Pancreas (tissue), 10 donors: ENCODE data around the gene FIGLA. TPM values are rescaled to one million over a fixed set of nuclear protein-coding genes. Genes with fewer than 3 reads are reported as not detected.

Source experiments
- ATAC-seq, 4 donors: fragments of 200-7000 bp; cut with Tn5 transposase; one replicate each; pipeline versions ENCODE4 v1.8.0 to v1.9.1; 2020; ENCODE audit warnings: mild to moderate bottlenecking in 4 of 4, moderate library complexity in 4 of 4
- DNase-seq, 6 donors: peaks; one replicate each; pipeline ENCODE4 v3.0.0-alpha.2; 2020
- FAIRE-seq: peaks from 2 replicates; lab custom pipeline; 2012; peaks lifted over from hg19 to GRCh38; lab: Jason Lieb, UNC
- H3K27ac ChIP-seq, 4 donors: fragments of 200-600 bp; sonication (generic); 1 replicate in 3 of 4; 2 replicates in 1 of 4; pipeline versions ENCODE4 v1.5.0 to v1.8.0; 2020
- H3K27me3 ChIP-seq, 4 donors: fragments of 200-600 bp; one replicate each; pipeline ENCODE4 v1.8.0; 2021
- H3K36me3 ChIP-seq, 3 donors: fragments of 200-600 bp; sonication (generic) in 1 of 3; one replicate each; pipeline versions ENCODE4 v1.5.0 to v1.8.0; 2020 to 2021
- H3K4me1 ChIP-seq, 3 donors: fragments of 200-600 bp; one replicate each; pipeline ENCODE4 v1.8.0; 2021
- H3K4me3 ChIP-seq, 4 donors: fragments of 200-600 bp; sonication (generic) in 2 of 4; one replicate each; pipeline versions ENCODE4 v1.5.0 to v1.8.0; 2020 to 2021
- H3K9me3 ChIP-seq, 4 donors: fragments of 200-600 bp; one replicate each; pipeline ENCODE4 v1.8.0; 2021
- CTCF ChIP-seq, 4 donors: fragments of 200-600 bp; sonication (generic) in 3 of 4; IDR thresholded peaks; one replicate each; pipeline versions ENCODE4 v1.5.0 to v1.8.0; 2021; ENCODE audit warnings: antibody characterized with exemption in 4 of 4
- WGBS, 2 donors: extraction: QIAGEN DNeasy Blood & Tissue Kit; methylation state at CpG; one replicate each; pipeline ENCODE4 v1.1.7; 2013; 5-methylcytosine and 5-hydroxymethylcytosine counted together
- intact Hi-C, 3 donors: fragments of 100-400 bp; cut with DNase I; formaldehyde crosslinking; loops; one replicate each; pipeline versions ENCODE4 v1.11.1 to v1.14.2; 2022
- polyA plus RNA-seq, 2 donors: library from polyadenylated mRNA; stranded (reverse); fragments of 200-250 nt; gene quantifications; one replicate each; pipeline ENCODE4 v1.2.3, GENCODE V29; 2013
- total RNA-seq, 6 donors: library from RNA; stranded (reverse); fragmentation: NEBNext Ultra II Directional in 4 of 6; extraction: Animal tissue kit (Norgen Biotek cat#: 25700) in 4 of 6; gene quantifications; one replicate each; pipeline versions ENCODE4 v1.2.1 to v1.2.4, GENCODE V29; 2021 to 2023
- donor health status: healthy with polysubstance abuse.
- donor health status: DM: no; HTN: no; CAD: no; lungs with moderate emphysema.
- donor health status: DM: no; HTN: no; CAD: no.
- donor health status: control.
- donor health status: control.
- donor health status: Bipolar disorder and iron deficiency.
- donor health status: DM: yes; HTN: yes; CAD: no.
- donor health status: DM: no; HTN: no; CAD: no.
- donor health status: DM: no; HTN: no; CAD: no.
- donor health status: DM: yes; HTN: yes; CAD: no.

The FIGLA gene
- total and polyA plus RNA-seq, 8 donors = 0.83 to 1.1 TPM; not detected in 6

GRCh38 chr2:70759446-70759845 is 31.0 kb downstream of the FIGLA start:
- Histone ChIP-seq H3K4me3 (no peak overlapping the region), H3K36me3 (no peaks in the 10 kb centered on the region), H3K4me1 (no peaks in the 10 kb centered on the region), H3K27ac (no peak overlapping the region), H3K27me3 (no peaks in the 10 kb centered on the region), H3K9me3 (no peaks in the 10 kb centered on the region)
- TF ChIP-seq CTCF (IDR thresholded peaks at IDR 0.05) = no peak
- 74 to 77% methylated on average over 1 of the region's 1 CpG for WGBS, 2 donors
- intact Hi-C loops = no loop called here
- no peak for ATAC-seq
- DNase-seq = no peak
- FAIRE-seq = no peak

GRCh38 chr2:70757966-70758365 is 32.5 kb downstream of the FIGLA start:
- Histone ChIP-seq H3K4me1 (no peaks in the 10 kb centered on the region), H3K36me3 (no peaks in the 10 kb centered on the region), H3K27me3 (no peaks in the 10 kb centered on the region), H3K27ac (no peak overlapping the region), H3K9me3 (no peaks in the 10 kb centered on the region), H3K4me3 (no peak overlapping the region)
- no peak for TF ChIP-seq CTCF (IDR thresholded peaks at IDR 0.05)
- intact Hi-C loops = no loop called here
- WGBS, 2 donors = 78 to 85% methylated on average over 7 of the region's 7 CpGs
- ATAC-seq (no peak), FAIRE-seq (no peak), DNase-seq (no peak)

GRCh38 chr2:70757360-70757759 is 33.1 kb downstream of the FIGLA start:
- FAIRE-seq = no peak
- no peak overlapping the region for H3K27ac ChIP-seq
- no peaks in the 10 kb centered on the region for H3K27me3 ChIP-seq
- TF ChIP-seq CTCF (IDR thresholded peaks at IDR 0.05) = no peak
- no peaks in the 10 kb centered on the region for H3K4me1 ChIP-seq
- intact Hi-C loops = no loop called here
- no peak overlapping the region for H3K4me3 ChIP-seq
- no peak for DNase-seq
- 76 to 79% methylated on average over 4 of the region's 4 CpGs for WGBS, 2 donors
- H3K9me3 ChIP-seq = no peaks in the 10 kb centered on the region
- no peak for ATAC-seq
- no peaks in the 10 kb centered on the region for H3K36me3 ChIP-seq

- Histone ChIP-seq H3K4me1 (no peaks in the 10 kb centered on the region), H3K4me3 (no peak overlapping the region), H3K27ac (no peak overlapping the region), H3K9me3 (no peaks in the 10 kb centered on the region), H3K36me3 (no peaks in the 10 kb centered on the region), H3K27me3 (no peaks in the 10 kb centered on the region)
- FAIRE-seq = no peak
- intact Hi-C loops = no loop called here
- 85 to 88% methylated on average over 3 of the region's 3 CpGs for WGBS, 2 donors
- ATAC-seq = no peak
- DNase-seq = no peak
- no peak for TF ChIP-seq CTCF (IDR thresholded peaks at IDR 0.05)
Measured at GRCh38 chr2:70756128-70756527, 34.3 kb downstream of the FIGLA start.

GRCh38 chr2:70753902-70754301 is 36.5 kb downstream of the FIGLA start:
- FAIRE-seq (no peak), ATAC-seq (no peak), DNase-seq (no peak)
- TF ChIP-seq CTCF (IDR thresholded peaks at IDR 0.05) = no peak
- 67 to 85% methylated on average over 4 of the region's 4 CpGs for WGBS, 2 donors
- Histone ChIP-seq H3K4me3 (no peak overlapping the region), H3K9me3 (no peaks in the 10 kb centered on the region), H3K36me3 (no peaks in the 10 kb centered on the region), H3K4me1 (no peaks in the 10 kb centered on the region), H3K27ac (no peak overlapping the region), H3K27me3 (no peaks in the 10 kb centered on the region)
- intact Hi-C loops = no loop called here
